ENCODE measurements around the gene RAB26.

DNA sequence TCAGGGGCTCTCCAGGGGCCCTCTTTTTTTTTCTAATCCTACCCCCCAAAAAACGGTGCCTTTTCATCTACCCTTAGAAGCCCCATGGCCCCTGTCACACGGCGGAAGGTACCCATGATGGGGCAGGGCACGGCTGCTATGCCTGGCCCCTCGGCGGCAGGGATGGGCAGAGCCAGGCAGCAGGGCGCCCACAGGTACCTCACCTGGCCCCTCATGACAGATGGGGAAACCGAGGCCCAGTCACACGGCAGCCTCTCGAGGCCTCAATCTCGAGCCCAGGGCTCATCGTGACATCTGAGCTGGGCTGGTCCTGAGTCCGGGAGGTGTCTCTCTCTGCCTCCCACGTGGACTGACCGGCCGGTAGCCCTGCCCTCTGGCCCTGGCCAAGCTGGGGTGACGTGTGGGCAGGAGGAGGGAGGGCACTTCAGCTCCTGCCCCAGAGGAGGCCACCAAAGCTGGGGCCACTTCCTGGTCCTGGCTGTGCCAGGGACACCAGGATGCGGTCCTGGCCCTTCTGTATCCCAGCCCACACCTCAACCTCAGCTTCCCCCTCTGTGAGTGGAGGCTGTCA, 18.7 kb downstream of the RAB26 start:
- TF ChIP-seq POLR2A (IDR thresholded peaks at IDR 0.05; ENCODE audit: insufficient read depth in 1 of 2, low read depth in 2 of 2, low read length in 2 of 2) (no peak), AGO2 (optimal IDR thresholded peaks at IDR 0.05; ENCODE audit: low read depth, low read length) (no peak), GABPA (IDR thresholded peaks at IDR 0.05; ENCODE audit: low read depth, low read length) (no peak), GABPA (CRISPR knock-in tag; IDR thresholded peaks at IDR 0.05; ENCODE audit: low read depth) (no peak), NR2F2 (IDR thresholded peaks at IDR 0.05; ENCODE audit: borderline replicate concordance, low read depth) (no peak), ESRRA (CRISPR knock-in tag; IDR thresholded peaks at IDR 0.05; ENCODE audit: low read depth) (no peak), ELF4 (CRISPR knock-in tag; IDR thresholded peaks at IDR 0.05; ENCODE audit: borderline replicate concordance) (no peak), HDAC2 (CRISPR knock-in tag; IDR thresholded peaks at IDR 0.05) (no peak), CTCF (CRISPR knock-in tag; IDR thresholded peaks at IDR 0.05) (no peak)
- TF ChIP-seq, protein P1, sequence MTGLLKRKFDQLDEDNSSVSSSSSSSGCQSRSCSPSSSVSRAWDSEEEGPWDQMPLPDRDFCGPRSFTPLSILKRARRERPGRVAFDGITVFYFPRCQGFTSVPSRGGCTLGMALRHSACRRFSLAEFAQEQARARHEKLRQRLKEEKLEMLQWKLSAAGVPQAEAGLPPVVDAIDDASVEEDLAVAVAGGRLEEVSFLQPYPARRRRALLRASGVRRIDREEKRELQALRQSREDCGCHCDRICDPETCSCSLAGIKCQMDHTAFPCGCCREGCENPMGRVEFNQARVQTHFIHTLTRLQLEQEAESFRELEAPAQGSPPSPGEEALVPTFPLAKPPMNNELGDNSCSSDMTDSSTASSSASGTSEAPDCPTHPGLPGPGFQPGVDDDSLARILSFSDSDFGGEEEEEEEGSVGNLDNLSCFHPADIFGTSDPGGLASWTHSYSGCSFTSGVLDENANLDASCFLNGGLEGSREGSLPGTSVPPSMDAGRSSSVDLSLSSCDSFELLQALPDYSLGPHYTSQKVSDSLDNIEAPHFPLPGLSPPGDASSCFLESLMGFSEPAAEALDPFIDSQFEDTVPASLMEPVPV (CRISPR knock-in tag; IDR thresholded peaks at IDR 0.05), result no peak
